Stimulated activated CD8-positive, alpha-beta memory T cell treated with anti-CD3 and anti-CD28 coated beads, Interleukin-12 subunit alpha, Interleukin-12 subunit beta, amount 100 ng/mL, for 24 hours (primary cell): Measurements from ENCODE around the gene KIAA0825.

Source experiments
- DNase-seq: peaks from one replicate; pipeline ENCODE4 v3.0.0-alpha.2; 2020; ENCODE audit errors: extremely low read depth

The KIAA0825 gene

GRCh38 chr5:94433397-94434163, 184.8 kb downstream of the KIAA0825 start:
- no peak for DNase-seq

GRCh38 chr5:94432499-94432898, 185.9 kb downstream of the KIAA0825 start:
- no peak for DNase-seq

- DNase-seq, result no peak
Measured at GRCh38 chr5:94431696-94432095, 186.7 kb downstream of the KIAA0825 start.

GRCh38 chr5:94429566-94429965, 188.8 kb downstream of the KIAA0825 start:
- no peak for DNase-seq

GRCh38 chr5:94425396-94425795, 193.0 kb downstream of the KIAA0825 start:
- no peak for DNase-seq

- DNase-seq, result no peak
Measured at GRCh38 chr5:94423411-94423810, 195.0 kb downstream of the KIAA0825 start.

GRCh38 chr5:94422812-94423211, 195.6 kb downstream of the KIAA0825 start:
- DNase-seq, result no peak

GRCh38 chr5:94420885-94421284, 197.5 kb downstream of the KIAA0825 start:
- no peak for DNase-seq

- DNase-seq, result no peak
Measured at GRCh38 chr5:94415798-94416197, 202.6 kb downstream of the KIAA0825 start.

- no peak for DNase-seq
Measured at GRCh38 chr5:94409440-94409839, 209.0 kb downstream of the KIAA0825 start.

- no peak for DNase-seq
Measured at GRCh38 chr5:94407023-94407422, 211.4 kb downstream of the KIAA0825 start.

GRCh38 chr5:94403483-94403882, 214.9 kb downstream of the KIAA0825 start:
- DNase-seq, result no peak

GRCh38 chr5:94402096-94402495, 216.3 kb downstream of the KIAA0825 start:
- DNase-seq, result no peak

- no peak for DNase-seq
Measured at GRCh38 chr5:94397508-94397907, 220.9 kb downstream of the KIAA0825 start.

GRCh38 chr5:94396687-94397086, 221.7 kb downstream of the KIAA0825 start:
- no peak for DNase-seq

- DNase-seq, result no peak
Measured at GRCh38 chr5:94395468-94395867, 222.9 kb downstream of the KIAA0825 start.

- DNase-seq, result no peak
Measured at GRCh38 chr5:94391996-94392395, 226.4 kb downstream of the KIAA0825 start.

- DNase-seq, result no peak
Measured at GRCh38 chr5:94389515-94389899, 228.9 kb downstream of the KIAA0825 start.

GRCh38 chr5:94388773-94389514, 229.5 kb downstream of the KIAA0825 start:
- no peak for DNase-seq

GRCh38 chr5:94385767-94386166, 232.6 kb downstream of the KIAA0825 start:
- DNase-seq, result no peak

- no peak for DNase-seq
Measured at GRCh38 chr5:94378062-94378461, 240.3 kb downstream of the KIAA0825 start.

- DNase-seq, result no peak
Measured at GRCh38 chr5:94376672-94377345, 241.6 kb downstream of the KIAA0825 start.

GRCh38 chr5:94375801-94376200, 242.6 kb downstream of the KIAA0825 start:
- no peak for DNase-seq
